Activated CD8-positive, alpha-beta memory T cell treated with anti-CD3 and anti-CD28 coated beads, Interleukin-2, amount 10 ng/mL, durations not matched to agents 7 days and 5 days (primary cell): ENCODE data around the gene CEBPB. TPM values are rescaled to one million over a fixed set of nuclear protein-coding genes. Genes with fewer than 3 reads are reported as not detected.

Experiments
- ATAC-seq: fragments of 150-1000 bp; cut with Tn5 transposase; one replicate; pipeline ENCODE4 v1.10.0; 2021; ENCODE audit warnings: moderate library complexity
- CTCF ChIA-PET: fragments of 350-600 bp; sonication (Branson Sonifier 250); formaldehyde crosslinking; loops from one replicate; lab custom pipeline; 2021; ENCODE audit warnings: antibody characterized with exemption; lab: Charles Lee
- DNase-seq: peaks from one replicate; pipeline ENCODE4 v3.0.0-alpha.2; 2020
- H3K27ac Mint-ChIP-seq: one replicate; pipeline ENCODE4 v1.8.0; 2021; ENCODE audit warnings: mild to moderate bottlenecking, mixed read lengths
- H3K27me3 Mint-ChIP-seq: one replicate; pipeline ENCODE4 v1.8.0; 2021; ENCODE audit warnings: mixed read lengths
- H3K36me3 Mint-ChIP-seq: one replicate; pipeline ENCODE4 v1.8.0; 2021; ENCODE audit warnings: mild to moderate bottlenecking, mixed read lengths
- H3K4me1 Mint-ChIP-seq: one replicate; pipeline ENCODE4 v1.8.0; 2021; ENCODE audit warnings: mixed read lengths
- H3K4me3 Mint-ChIP-seq: one replicate; pipeline ENCODE4 v1.8.0; 2021; ENCODE audit warnings: mild to moderate bottlenecking, moderate library complexity, mixed read lengths
- H3K9me3 Mint-ChIP-seq: one replicate; pipeline ENCODE4 v1.8.0; 2022; ENCODE audit warnings: low read depth, mixed read lengths
- total RNA-seq, 2 experiments: library from RNA; stranded (reverse); gene quantifications; one replicate each; pipeline ENCODE4 v1.2.3, GENCODE V29; 2021

Gene CEBPB
- total RNA-seq, 2 experiments from 2014 or later, result 32.6 to 34.6 TPM

GRCh38 chr20:50213531-50214106, 23.0 kb downstream of the CEBPB start:
- DNase-seq (no peak), ATAC-seq (no peak)
- no peak overlapping the region for H3K4me3 Mint-ChIP-seq
- H3K9me3 Mint-ChIP-seq, result no peaks in the 10 kb centered on the region
- no peaks in the 10 kb centered on the region for H3K36me3 Mint-ChIP-seq
- CTCF ChIA-PET, result no interaction called here
- peaks cover 8% of the 10 kb centered on the region for H3K4me1 Mint-ChIP-seq
- no peak overlapping the region for H3K27ac Mint-ChIP-seq
- H3K27me3 Mint-ChIP-seq, result peaks cover 35% of the 10 kb centered on the region

GRCh38 chr20:50214226-50215024, 23.8 kb downstream of the CEBPB start:
- ATAC-seq (no peak), DNase-seq (no peak)
- Mint-ChIP-seq H3K36me3 (no peaks in the 10 kb centered on the region), H3K27ac (no peak overlapping the region), H3K4me1 (peaks cover 8% of the 10 kb centered on the region), H3K9me3 (no peaks in the 10 kb centered on the region), H3K4me3 (no peak overlapping the region), H3K27me3 (peaks cover 35% of the 10 kb centered on the region)
- CTCF ChIA-PET, result no interaction called here

- Mint-ChIP-seq H3K4me1 (peaks cover 6% of the 10 kb centered on the region), H3K4me3 (no peak overlapping the region), H3K27ac (no peak overlapping the region), H3K36me3 (no peaks in the 10 kb centered on the region), H3K27me3 (peaks cover 35% of the 10 kb centered on the region), H3K9me3 (no peaks in the 10 kb centered on the region)
- DNase-seq (no peak), ATAC-seq (no peak)
- CTCF ChIA-PET, result no interaction called here
These were observed 24.6 kb downstream of the CEBPB start for GRCh38 chr20:50215101-50215690.

GRCh38 chr20:50215926-50216325, 25.3 kb downstream of the CEBPB start:
- DNase-seq, result no peak
- CTCF ChIA-PET, result no interaction called here
- no peaks in the 10 kb centered on the region for H3K9me3 Mint-ChIP-seq
- ATAC-seq, result no peak
- no peak overlapping the region for H3K27ac Mint-ChIP-seq
- peaks cover 35% of the 10 kb centered on the region for H3K27me3 Mint-ChIP-seq
- H3K36me3 Mint-ChIP-seq, result no peaks in the 10 kb centered on the region
- H3K4me3 Mint-ChIP-seq, result no peak overlapping the region
- H3K4me1 Mint-ChIP-seq, result peaks cover 3% of the 10 kb centered on the region

GRCh38 chr20:50216543-50217206, 26.0 kb downstream of the CEBPB start:
- H3K36me3 Mint-ChIP-seq, result no peaks in the 10 kb centered on the region
- DNase-seq (no peak), ATAC-seq (no peak)
- no peak overlapping the region for H3K4me3 Mint-ChIP-seq
- H3K9me3 Mint-ChIP-seq, result no peaks in the 10 kb centered on the region
- no peak overlapping the region for H3K27ac Mint-ChIP-seq
- H3K27me3 Mint-ChIP-seq, result peaks cover 28% of the 10 kb centered on the region
- H3K4me1 Mint-ChIP-seq, result no peaks in the 10 kb centered on the region
- CTCF ChIA-PET, result no interaction called here

- CTCF ChIA-PET, result no interaction called here
These were observed 26.7 kb downstream of the CEBPB start for GRCh38 chr20:50217207-50217949.

GRCh38 chr20:50218987-50219435, 28.4 kb downstream of the CEBPB start:
- no peak overlapping the region for H3K27ac Mint-ChIP-seq
- ATAC-seq (no peak), DNase-seq (no peak)
- no peaks in the 10 kb centered on the region for H3K36me3 Mint-ChIP-seq
- no peaks in the 10 kb centered on the region for H3K9me3 Mint-ChIP-seq
- no peak overlapping the region for H3K4me3 Mint-ChIP-seq
- no peaks in the 10 kb centered on the region for H3K4me1 Mint-ChIP-seq
- H3K27me3 Mint-ChIP-seq, result peaks cover 13% of the 10 kb centered on the region
- CTCF ChIA-PET, result interaction anchor here (0.9 kb wide), 1 partner anchor 13 kb away, joined by 3 read pairs; no protein-coding TSS in a partner anchor

More at GRCh38 chr20:50217207-50217949, 26.7 kb downstream of the CEBPB start:
- ATAC-seq (no peak), DNase-seq (no peak)
- Mint-ChIP-seq H3K4me3 (no peak overlapping the region), H3K36me3 (no peaks in the 10 kb centered on the region), H3K9me3 (no peaks in the 10 kb centered on the region), H3K27me3 (peaks cover 25% of the 10 kb centered on the region), H3K27ac (no peak overlapping the region), H3K4me1 (no peaks in the 10 kb centered on the region)

- no peaks in the 10 kb centered on the region for H3K36me3 Mint-ChIP-seq
These were observed 29.0 kb downstream of the CEBPB start for GRCh38 chr20:50219600-50219999.

GRCh38 chr20:50220093-50220893, 29.7 kb downstream of the CEBPB start:
- peaks cover 2% of the 10 kb centered on the region for H3K9me3 Mint-ChIP-seq
- no peak overlapping the region for H3K4me3 Mint-ChIP-seq
- H3K36me3 Mint-ChIP-seq, result no peaks in the 10 kb centered on the region
- peaks cover 3% of the 10 kb centered on the region for H3K27me3 Mint-ChIP-seq
- no peak overlapping the region for H3K27ac Mint-ChIP-seq
- no peaks in the 10 kb centered on the region for H3K4me1 Mint-ChIP-seq
- no peak for ATAC-seq
- no peak for DNase-seq
- CTCF ChIA-PET, result no interaction called here

More at GRCh38 chr20:50219600-50219999, 29.0 kb downstream of the CEBPB start:
- H3K27me3 Mint-ChIP-seq, result peaks cover 7% of the 10 kb centered on the region
- CTCF ChIA-PET, result interaction anchor here (0.9 kb wide), 1 partner anchor 14 kb away, joined by 3 read pairs; no protein-coding TSS in a partner anchor
- DNase-seq (no peak), ATAC-seq (no peak)
- H3K4me3 Mint-ChIP-seq, result no peak overlapping the region
- H3K4me1 Mint-ChIP-seq, result no peaks in the 10 kb centered on the region
- no peaks in the 10 kb centered on the region for H3K9me3 Mint-ChIP-seq
- H3K27ac Mint-ChIP-seq, result no peak overlapping the region

GRCh38 chr20:50220894-50221365, 30.3 kb downstream of the CEBPB start:
- Mint-ChIP-seq H3K4me3 (no peak overlapping the region), H3K27me3 (no peaks in the 10 kb centered on the region), H3K27ac (no peak overlapping the region), H3K9me3 (peaks cover 2% of the 10 kb centered on the region), H3K36me3 (no peaks in the 10 kb centered on the region), H3K4me1 (no peaks in the 10 kb centered on the region)
- CTCF ChIA-PET, result no interaction called here
- no peak for DNase-seq
- ATAC-seq, result no peak

- Mint-ChIP-seq H3K27ac (no peak overlapping the region), H3K4me3 (no peak overlapping the region), H3K9me3 (peaks cover 2% of the 10 kb centered on the region), H3K36me3 (no peaks in the 10 kb centered on the region), H3K27me3 (no peaks in the 10 kb centered on the region), H3K4me1 (peaks cover 5% of the 10 kb centered on the region)
- CTCF ChIA-PET, result no interaction called here
- ATAC-seq, result no peak
- DNase-seq, result no peak
These were observed 31.1 kb downstream of the CEBPB start for GRCh38 chr20:50221501-50222308.
